GM18499 (cell line): ENCODE data around the gene HRH1.
"Not testable (repeated sequence)": the region's sequence is repeated elsewhere in the genome, so short reads cannot be mapped to it uniquely, and the experiment has no call there.

Source experiments
- ATAC-seq: cut with Tn5 transposase; IDR thresholded peaks from one replicate; pipeline ENCODE4 v1.9.1; 2021; ENCODE audit warnings: moderate number of reproducible peaks; ENCODE audit not compliant: insufficient read depth, unreplicated experiment

The HRH1 gene

GRCh38 chr3:11235385-11235784 is 81.1 kb downstream of the HRH1 start:
- ATAC-seq: no peak

- ATAC-seq: no peak
Measured at GRCh38 chr3:11236588-11237461, 82.5 kb downstream of the HRH1 start.

- no peak for ATAC-seq
Measured at GRCh38 chr3:11238060-11238459, 83.8 kb downstream of the HRH1 start.

- no peak for ATAC-seq
Measured at GRCh38 chr3:11238880-11239279, 84.6 kb downstream of the HRH1 start.

- no peak for ATAC-seq
Measured at GRCh38 chr3:11239796-11240195, 85.5 kb downstream of the HRH1 start.

GRCh38 chr3:11240496-11240895 is 86.2 kb downstream of the HRH1 start:
- no peak for ATAC-seq

GRCh38 chr3:11244121-11244677 is 89.9 kb downstream of the HRH1 start:
- ATAC-seq: no peak

- no peak for ATAC-seq
Measured at GRCh38 chr3:11245276-11245675, 91.0 kb downstream of the HRH1 start.

- no peak for ATAC-seq
Measured at GRCh38 chr3:11245827-11246662, 91.8 kb downstream of the HRH1 start.

- ATAC-seq: no peak
Measured at GRCh38 chr3:11246663-11246970, 92.3 kb downstream of the HRH1 start.

- ATAC-seq: no peak
Measured at GRCh38 chr3:11247362-11247761, 93.1 kb downstream of the HRH1 start.

- no peak for ATAC-seq
Measured at GRCh38 chr3:11248596-11248995, 94.3 kb downstream of the HRH1 start.

- no peak for ATAC-seq
Measured at GRCh38 chr3:11250902-11251806, 96.9 kb downstream of the HRH1 start.

- ATAC-seq: no peak
Measured at GRCh38 chr3:11251807-11252176, 97.5 kb downstream of the HRH1 start.

- ATAC-seq: no peak
Measured at GRCh38 chr3:11254876-11255275, 100.6 kb downstream of the HRH1 start.

- not testable (repeated sequence) for ATAC-seq
Measured at GRCh38 chr3:11255537-11255936, 101.2 kb downstream of the HRH1 start.

GRCh38 chr3:11258958-11259357 is 104.7 kb downstream of the HRH1 start:
- no peak for ATAC-seq

GRCh38 chr3:11260460-11260859 is 106.2 kb downstream of the HRH1 start:
- no peak for ATAC-seq

GRCh38 chr3:11269007-11269406 is 114.7 kb downstream of the HRH1 start:
- ATAC-seq: no peak
